GM13977 (cell line): ENCODE measurements around the gene ATP1A3.
"Not testable (repeated sequence)": the region's sequence is repeated elsewhere in the genome, so short reads cannot be mapped to it uniquely, and the experiment has no call there.

ENCODE experiments used
- DNase-seq: peaks from one replicate; pipeline ENCODE4 v3.0.0; 2012; ENCODE audit warnings: low spot score
- in situ Hi-C: fragments of 300-500 bp; cut with MboI; formaldehyde crosslinking; loops from one replicate; pipeline ENCODE4 v1.12.0; 2022; ENCODE audit warnings: low sequenced_read_pairs, low pct_unique_long_range_greater_than_20kb, mixed read lengths, inconsistent platforms; ENCODE audit not compliant: unreplicated experiment
- TF ChIP-seq, protein P1 (sequence below): IDR thresholded peaks from 2 replicates; pipeline ENCODE4 v1.5.1; 2012; ENCODE audit warnings: mild to moderate bottlenecking, control low read depth; ENCODE audit not compliant: insufficient read depth; ENCODE audit errors: extremely low read depth, missing control alignments

The ATP1A3 gene

DNA sequence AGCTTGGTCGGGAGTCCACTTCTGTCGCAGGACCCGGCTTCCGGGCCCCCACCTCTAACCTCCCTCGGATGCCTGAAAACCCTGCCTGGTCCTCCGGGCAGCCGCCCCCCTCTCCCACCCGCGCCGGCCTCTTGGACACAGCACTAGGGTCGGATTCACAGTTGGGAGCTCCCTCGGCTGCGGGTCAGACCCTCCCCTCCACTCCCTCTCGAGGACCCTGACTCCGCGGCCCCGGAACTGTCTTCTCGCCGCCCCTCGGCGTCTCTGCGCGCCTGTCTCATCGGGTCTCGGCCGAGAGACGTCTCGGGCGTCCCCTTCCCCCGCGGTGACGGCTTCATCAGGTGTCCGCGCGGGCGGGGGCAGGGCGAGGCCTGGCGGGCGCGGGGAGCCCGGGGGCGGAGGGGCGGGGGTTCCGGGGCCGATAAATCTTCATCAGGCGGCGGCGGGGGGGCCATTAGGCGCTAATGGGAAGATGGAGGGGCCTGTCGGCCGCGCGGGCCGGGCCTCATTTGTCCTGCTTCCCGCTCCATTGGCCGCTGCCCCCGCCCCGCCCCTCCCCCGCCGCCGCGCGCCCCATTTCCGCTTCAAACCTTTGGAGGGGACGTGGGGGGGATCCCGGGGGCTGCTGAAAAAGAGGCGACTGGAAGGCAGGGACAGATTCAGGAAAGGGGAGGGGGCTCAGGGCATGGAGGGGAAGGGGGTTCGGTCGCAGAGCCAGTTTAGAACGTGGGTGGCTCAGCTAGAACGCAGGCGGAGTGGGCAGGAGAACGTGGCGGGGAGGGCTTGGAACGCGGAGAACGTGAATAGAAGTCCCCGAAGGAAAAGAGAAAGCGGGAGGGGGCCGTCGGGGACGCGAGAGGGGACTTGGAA, 53.9 kb downstream of the ATP1A3 start:
- peak; percentile 86 for DNase-seq
- TF ChIP-seq, protein P1, sequence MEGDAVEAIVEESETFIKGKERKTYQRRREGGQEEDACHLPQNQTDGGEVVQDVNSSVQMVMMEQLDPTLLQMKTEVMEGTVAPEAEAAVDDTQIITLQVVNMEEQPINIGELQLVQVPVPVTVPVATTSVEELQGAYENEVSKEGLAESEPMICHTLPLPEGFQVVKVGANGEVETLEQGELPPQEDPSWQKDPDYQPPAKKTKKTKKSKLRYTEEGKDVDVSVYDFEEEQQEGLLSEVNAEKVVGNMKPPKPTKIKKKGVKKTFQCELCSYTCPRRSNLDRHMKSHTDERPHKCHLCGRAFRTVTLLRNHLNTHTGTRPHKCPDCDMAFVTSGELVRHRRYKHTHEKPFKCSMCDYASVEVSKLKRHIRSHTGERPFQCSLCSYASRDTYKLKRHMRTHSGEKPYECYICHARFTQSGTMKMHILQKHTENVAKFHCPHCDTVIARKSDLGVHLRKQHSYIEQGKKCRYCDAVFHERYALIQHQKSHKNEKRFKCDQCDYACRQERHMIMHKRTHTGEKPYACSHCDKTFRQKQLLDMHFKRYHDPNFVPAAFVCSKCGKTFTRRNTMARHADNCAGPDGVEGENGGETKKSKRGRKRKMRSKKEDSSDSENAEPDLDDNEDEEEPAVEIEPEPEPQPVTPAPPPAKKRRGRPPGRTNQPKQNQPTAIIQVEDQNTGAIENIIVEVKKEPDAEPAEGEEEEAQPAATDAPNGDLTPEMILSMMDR = no peak
- in situ Hi-C loops = no loop called here

DNA sequence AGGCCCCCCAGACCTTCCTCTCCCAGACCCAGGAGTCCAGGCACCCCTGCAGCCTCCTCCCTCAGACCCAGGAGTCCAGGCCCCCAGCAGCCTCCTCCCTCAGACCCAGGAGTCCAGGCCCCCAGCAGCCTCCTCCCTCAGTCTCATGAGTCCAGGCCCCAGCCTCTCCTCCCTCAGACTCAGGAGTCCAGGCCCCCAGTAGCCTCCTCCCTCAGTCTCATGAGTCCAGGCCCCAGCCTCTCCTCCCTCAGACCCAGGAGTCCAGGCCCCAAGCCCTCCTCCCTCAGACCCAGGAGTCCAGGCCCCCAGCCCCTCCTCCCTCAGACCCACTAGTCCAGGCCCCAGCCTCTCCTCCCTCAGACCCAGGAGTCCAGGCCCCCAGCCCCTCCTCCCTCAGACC, 54.8 kb downstream of the ATP1A3 start:
- in situ Hi-C loops, DNase-seq: not testable (repeated sequence)

DNA sequence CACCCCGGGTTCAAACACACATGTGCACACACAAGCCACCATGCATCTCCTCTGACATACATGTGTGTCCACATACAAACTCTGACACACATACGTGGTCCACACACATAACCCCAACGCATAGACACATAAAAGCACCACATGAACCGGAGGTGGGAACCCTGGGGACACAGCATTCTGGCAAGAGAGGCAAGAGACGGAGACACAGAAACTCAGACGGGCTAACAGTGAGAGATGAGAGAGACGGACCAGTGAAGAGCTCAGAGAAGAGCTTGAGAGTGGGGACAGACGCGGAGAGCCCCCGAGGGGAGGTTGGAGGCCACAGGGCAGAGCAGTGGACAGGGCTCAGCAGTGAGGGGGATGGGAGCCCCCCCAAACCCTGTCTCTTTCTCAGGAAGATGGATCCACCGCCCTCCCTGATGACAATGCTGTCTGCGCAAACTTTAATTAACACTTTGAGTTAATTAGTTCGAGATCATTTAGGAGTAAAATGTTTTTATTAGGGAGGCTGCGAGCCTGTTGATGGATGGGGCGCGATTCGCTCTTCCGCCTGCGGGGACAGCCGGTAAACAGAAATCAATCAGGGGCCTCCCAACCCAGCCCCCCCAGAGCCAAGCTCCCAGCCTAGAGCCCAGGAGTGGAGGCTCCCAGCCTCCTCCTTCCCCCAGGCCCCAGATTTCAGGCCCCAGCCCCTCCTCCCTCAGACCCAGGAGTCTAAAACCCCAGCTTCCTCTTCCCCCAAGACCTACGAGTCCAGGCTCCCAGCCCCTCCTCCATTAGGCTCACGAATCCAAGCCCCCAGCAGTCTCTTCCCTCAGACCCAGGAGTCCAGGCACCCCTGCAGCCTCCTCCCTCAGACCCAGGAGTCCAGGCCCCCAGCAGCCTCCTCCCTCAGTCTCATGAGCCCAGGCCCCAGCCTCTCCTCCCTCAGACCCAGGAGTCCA, 56.2 kb downstream of the ATP1A3 start:
- TF ChIP-seq, protein P1 = no peak
- no peak for DNase-seq
- in situ Hi-C loops = no loop called here

DNA sequence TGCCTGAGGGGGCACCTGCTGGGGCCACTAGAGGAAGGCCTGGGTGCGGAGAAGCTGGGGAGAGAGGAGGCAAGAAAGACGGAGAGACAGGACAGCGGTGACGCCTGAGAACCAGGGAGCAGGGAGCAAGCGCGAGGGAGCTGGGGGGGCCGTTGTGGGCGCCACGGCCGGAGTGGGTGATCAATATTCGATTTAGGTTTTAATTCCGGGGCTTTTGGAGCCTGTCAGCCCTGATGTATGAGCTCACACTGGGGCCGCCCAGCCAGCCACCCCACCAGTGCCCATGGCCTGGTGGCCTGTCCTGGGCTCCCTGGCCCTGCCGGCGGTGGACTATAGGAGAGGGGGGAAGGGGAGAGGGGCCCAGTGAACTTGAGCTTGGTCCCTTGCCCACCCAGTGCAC, 57.1 kb downstream of the ATP1A3 start:
- in situ Hi-C loops = no loop called here
- TF ChIP-seq, protein P1 = no peak
- DNase-seq = no peak

DNA sequence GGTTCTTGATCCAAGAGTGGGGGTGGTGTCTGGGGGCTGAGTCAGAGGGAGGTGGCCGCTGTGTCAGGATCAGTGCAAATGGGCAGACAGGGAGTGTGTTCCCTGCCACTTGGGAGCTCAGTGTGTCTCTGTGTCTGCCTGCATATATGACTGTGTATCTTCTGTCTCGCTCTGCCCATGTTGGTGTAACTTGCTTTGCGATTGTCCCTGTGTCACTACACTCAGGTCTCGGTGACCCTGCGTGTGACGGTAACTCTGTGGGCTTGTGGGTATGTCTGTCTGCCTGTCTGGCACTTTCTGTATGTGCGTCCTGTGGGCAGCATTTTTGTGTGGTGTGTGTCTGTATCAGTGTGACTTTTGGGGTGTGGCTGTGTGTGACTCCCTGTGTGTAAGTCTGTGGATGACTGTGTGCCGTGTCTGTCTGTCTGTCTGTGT, 57.6 kb downstream of the ATP1A3 start:
- TF ChIP-seq, protein P1 = no peak
- DNase-seq = no peak

DNA sequence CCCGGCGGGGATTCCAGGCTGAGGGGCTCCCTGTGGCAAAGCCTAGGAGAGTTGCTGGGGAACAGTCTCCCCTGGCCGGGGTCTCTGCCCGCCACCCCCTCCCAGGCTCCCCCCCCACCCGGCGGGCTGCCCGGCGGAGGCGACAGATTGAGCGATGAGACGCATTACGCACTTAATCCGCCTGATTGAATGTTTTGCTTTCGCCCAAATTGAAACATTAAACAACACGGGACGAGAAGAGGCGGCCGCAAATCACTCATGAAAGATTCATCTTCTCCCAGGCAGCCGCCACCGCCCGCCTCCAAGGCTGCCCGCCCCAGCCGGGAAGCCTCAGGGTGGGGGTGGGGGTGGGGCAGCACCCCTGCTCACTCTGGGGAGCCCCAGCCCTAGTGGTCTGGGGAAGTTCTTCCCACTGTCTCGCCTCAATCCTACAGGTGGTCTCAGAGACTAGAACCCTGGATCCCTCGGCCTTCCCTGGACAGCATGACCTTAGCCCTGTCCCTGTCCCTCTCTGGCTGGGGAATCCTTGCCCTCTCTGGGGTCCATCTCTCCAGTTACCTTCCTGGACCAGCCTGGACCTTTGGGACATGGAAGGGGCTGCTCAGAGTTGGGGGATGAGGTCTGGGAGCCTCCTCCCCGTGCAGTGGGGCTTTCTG, 58.1 kb downstream of the ATP1A3 start:
- DNase-seq = no peak
- in situ Hi-C loops = no loop called here
- TF ChIP-seq, protein P1 = no peak

More for the DNA sequence above, 57.6 kb downstream of the ATP1A3 start:
- in situ Hi-C loops = no loop called here
